Astrocyte (in vitro differentiated cells and primary cell): ENCODE results near the gene OXLD1. TPM values are rescaled to one million over a fixed set of nuclear protein-coding genes. Genes with fewer than 3 reads are reported as not detected.
A peak's percentile ranks its signal among the peaks of the same experiment; 100 is the strongest.

Experiments
- DNase-seq: peaks from one replicate; pipeline ENCODE4 v3.0.0-alpha.2; 2010; ENCODE audit warnings: low read depth
- FAIRE-seq: peaks from 2 replicates; lab custom pipeline; 2011; peaks lifted over from hg19 to GRCh38; lab: Jason Lieb, UNC
- H2AFZ ChIP-seq: 2 replicates; pipeline ENCODE4 v1.6.0; 2012; ENCODE audit warnings: low read depth, low read length, inconsistent platforms
- H3K27ac ChIP-seq: 2 replicates; pipeline ENCODE4 v1.5.1; 2011; ENCODE audit warnings: low read depth, low read length, inconsistent platforms
- H3K27me3 ChIP-seq: 2 replicates; pipeline ENCODE4 v1.6.0; 2011; ENCODE audit warnings: low read length, inconsistent platforms; ENCODE audit not compliant: insufficient read depth
- H3K36me3 ChIP-seq: 2 replicates; pipeline ENCODE4 v1.5.1; 2011; ENCODE audit warnings: low read length, inconsistent platforms; ENCODE audit not compliant: insufficient read depth
- H3K4me1 ChIP-seq: 2 replicates; pipeline ENCODE4 v1.5.1; 2011; ENCODE audit warnings: low read length, inconsistent platforms; ENCODE audit not compliant: insufficient read depth
- H3K4me2 ChIP-seq: 2 replicates; pipeline ENCODE4 v1.6.0; 2012; ENCODE audit warnings: low read length, inconsistent platforms
- H3K4me3 ChIP-seq: 2 replicates; pipeline ENCODE4 v1.5.1; 2011; ENCODE audit warnings: low read depth, mild to moderate bottlenecking, low read length, inconsistent platforms; ENCODE audit not compliant: insufficient read depth
- H3K79me2 ChIP-seq: 2 replicates; pipeline ENCODE4 v1.6.0; 2012; ENCODE audit warnings: mild to moderate bottlenecking, low read length, inconsistent platforms; ENCODE audit not compliant: insufficient read depth
- H3K9ac ChIP-seq: 2 replicates; pipeline ENCODE4 v1.6.0; 2012; ENCODE audit warnings: mild to moderate bottlenecking, low read length, inconsistent platforms
- H3K9me3 ChIP-seq: 2 replicates; pipeline ENCODE4 v1.5.1; 2012; ENCODE audit warnings: low read depth, mild to moderate bottlenecking, low read length, inconsistent platforms; ENCODE audit not compliant: insufficient read depth
- H4K20me1 ChIP-seq: 2 replicates; pipeline ENCODE4 v1.6.0; 2012; ENCODE audit warnings: low read length, inconsistent platforms; ENCODE audit not compliant: insufficient read depth
- H3K27ac Mint-ChIP-seq: one replicate; pipeline ENCODE4 v1.8.0; 2021; ENCODE audit warnings: mild to moderate bottlenecking, mixed read lengths; ENCODE audit not compliant: unreplicated experiment
- H3K27me3 Mint-ChIP-seq: one replicate; pipeline ENCODE4 v1.8.0; 2021; ENCODE audit warnings: low read depth, mixed read lengths; ENCODE audit not compliant: unreplicated experiment
- H3K36me3 Mint-ChIP-seq: one replicate; pipeline ENCODE4 v1.8.0; 2021; ENCODE audit warnings: low read depth, mixed read lengths; ENCODE audit not compliant: unreplicated experiment
- H3K4me1 Mint-ChIP-seq: one replicate; pipeline ENCODE4 v1.8.0; 2021; ENCODE audit warnings: low read depth, mixed read lengths; ENCODE audit not compliant: unreplicated experiment
- H3K4me3 Mint-ChIP-seq: one replicate; pipeline ENCODE4 v1.8.0; 2021; ENCODE audit warnings: mild to moderate bottlenecking, moderate library complexity, mixed read lengths; ENCODE audit not compliant: unreplicated experiment
- H3K9me3 Mint-ChIP-seq: one replicate; pipeline ENCODE4 v1.8.0; 2021; ENCODE audit warnings: mild to moderate bottlenecking, mixed read lengths; ENCODE audit not compliant: unreplicated experiment
- EZH2 ChIP-seq: IDR thresholded peaks from 2 replicates; pipeline ENCODE4 v1.6.1; 2012; ENCODE audit warnings: mild to moderate bottlenecking, low read length, inconsistent platforms; ENCODE audit not compliant: insufficient read depth
- total RNA-seq: library from RNA; stranded (reverse); gene quantifications from 2 replicates; pipeline ENCODE4 v1.2.1, GENCODE V29; 2021
- TF ChIP-seq, protein P1 (sequence below): IDR thresholded peaks from 2 replicates; pipeline ENCODE4 v1.5.1; 2011; ENCODE audit warnings: low read depth, mild to moderate bottlenecking, inconsistent platforms, low read length, moderate library complexity; ENCODE audit not compliant: insufficient read depth

OXLD1 gene
- total RNA-seq, 1 donor from 2014 or later, result 22.0 TPM

DNA sequence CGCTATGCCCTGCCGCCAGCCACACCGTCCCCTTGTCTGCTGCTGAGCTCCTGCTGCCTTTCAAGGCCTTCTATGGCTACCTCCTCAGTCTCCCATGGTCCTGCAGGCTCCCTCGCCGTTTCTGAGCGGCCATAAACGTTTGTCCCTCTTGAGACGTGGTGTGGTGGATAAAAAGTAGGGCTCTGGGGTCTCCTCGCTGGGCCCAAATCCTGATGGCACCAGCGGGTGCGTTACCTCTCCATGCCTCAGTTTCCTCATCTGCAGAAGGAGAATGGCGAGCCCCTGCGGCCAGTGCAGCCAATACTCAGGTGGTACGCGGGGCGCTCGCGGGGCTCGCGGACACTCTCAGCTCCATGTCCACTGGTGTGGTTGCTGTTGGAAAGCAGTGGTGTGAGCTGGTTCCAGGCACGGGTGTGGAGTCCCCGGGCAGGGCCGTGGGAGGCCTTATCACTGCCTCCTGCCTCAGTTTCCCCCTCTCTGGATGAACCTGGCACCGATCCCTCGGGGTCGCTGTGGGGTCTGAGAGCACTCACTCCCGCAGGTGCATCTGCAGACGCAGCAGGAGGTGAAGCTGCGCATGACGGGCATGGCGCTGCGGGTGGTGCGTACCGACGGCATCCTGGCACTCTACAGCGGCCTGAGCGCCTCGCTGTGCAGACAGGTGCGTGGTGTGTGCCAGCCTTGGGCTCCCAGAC, 48.2 kb upstream of the OXLD1 start:
- no peak overlapping the region for H3K9ac ChIP-seq
- H4K20me1 ChIP-seq, result peaks cover 26% of the 10 kb centered on the region
- Mint-ChIP-seq H3K27ac (no peak overlapping the region), H3K27me3 (no peaks in the 10 kb centered on the region), H3K36me3 (no peaks in the 10 kb centered on the region), H3K4me1 (peaks cover 7% of the 10 kb centered on the region), H3K9me3 (no peaks in the 10 kb centered on the region), H3K4me3 (no peak overlapping the region)
- H3K4me2 ChIP-seq, result no peak overlapping the region
- H3K27ac ChIP-seq, result no peak overlapping the region
- H3K36me3 ChIP-seq, result no peaks in the 10 kb centered on the region
- H3K27me3 ChIP-seq, result no peaks in the 10 kb centered on the region
- H3K4me1 ChIP-seq, result peaks cover 34% of the 10 kb centered on the region
- TF ChIP-seq EZH2, result no peak
- TF ChIP-seq, protein P1, sequence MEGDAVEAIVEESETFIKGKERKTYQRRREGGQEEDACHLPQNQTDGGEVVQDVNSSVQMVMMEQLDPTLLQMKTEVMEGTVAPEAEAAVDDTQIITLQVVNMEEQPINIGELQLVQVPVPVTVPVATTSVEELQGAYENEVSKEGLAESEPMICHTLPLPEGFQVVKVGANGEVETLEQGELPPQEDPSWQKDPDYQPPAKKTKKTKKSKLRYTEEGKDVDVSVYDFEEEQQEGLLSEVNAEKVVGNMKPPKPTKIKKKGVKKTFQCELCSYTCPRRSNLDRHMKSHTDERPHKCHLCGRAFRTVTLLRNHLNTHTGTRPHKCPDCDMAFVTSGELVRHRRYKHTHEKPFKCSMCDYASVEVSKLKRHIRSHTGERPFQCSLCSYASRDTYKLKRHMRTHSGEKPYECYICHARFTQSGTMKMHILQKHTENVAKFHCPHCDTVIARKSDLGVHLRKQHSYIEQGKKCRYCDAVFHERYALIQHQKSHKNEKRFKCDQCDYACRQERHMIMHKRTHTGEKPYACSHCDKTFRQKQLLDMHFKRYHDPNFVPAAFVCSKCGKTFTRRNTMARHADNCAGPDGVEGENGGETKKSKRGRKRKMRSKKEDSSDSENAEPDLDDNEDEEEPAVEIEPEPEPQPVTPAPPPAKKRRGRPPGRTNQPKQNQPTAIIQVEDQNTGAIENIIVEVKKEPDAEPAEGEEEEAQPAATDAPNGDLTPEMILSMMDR, result no peak
- FAIRE-seq (no peak), DNase-seq (no peak)
- no peaks in the 10 kb centered on the region for H3K9me3 ChIP-seq
- H2AFZ ChIP-seq, result no peak overlapping the region
- H3K79me2 ChIP-seq, result peaks cover 13% of the 10 kb centered on the region
- no peak overlapping the region for H3K4me3 ChIP-seq

DNA sequence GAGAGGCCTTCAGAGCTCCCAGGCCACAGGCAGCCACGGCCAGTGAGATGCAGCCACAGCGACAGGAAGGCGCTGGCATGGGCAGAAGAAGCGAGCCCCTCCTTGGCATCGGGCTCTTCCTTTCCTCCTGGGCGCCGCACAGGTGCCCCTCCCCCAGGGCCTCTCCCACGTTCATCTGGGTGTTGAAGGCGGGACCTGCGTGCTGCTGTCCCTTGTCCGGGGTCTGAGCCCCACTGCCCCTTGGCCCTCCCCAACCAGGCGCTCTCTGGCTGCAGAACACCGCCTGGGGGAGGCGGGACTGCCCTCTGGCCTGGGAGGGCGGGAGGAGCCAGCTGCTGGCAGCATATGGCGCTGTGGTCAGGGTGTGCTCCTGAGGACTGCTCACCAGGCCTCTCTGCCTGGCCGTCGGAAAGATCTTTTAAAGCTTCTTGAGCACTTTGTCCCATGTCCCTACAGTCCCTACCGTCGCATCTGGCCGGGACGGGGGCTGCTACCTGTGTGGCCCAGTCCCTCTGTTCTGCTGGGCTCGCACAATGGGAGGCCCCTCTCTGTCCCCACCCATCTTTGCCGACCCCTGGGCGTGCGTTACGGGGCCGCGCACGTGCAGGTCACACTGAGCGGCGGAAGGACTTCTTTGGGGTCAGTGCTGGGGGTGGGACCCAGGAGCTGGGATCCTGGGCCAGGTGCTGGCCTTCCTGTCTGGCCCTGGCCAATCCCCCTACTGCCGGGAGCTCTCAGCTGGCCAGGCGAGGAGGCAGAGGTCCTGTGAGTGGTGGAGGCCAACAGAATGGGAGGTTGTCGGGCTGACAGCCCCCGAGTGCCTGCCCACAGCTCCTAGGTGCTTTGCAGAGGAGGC, 47.4 kb upstream of the OXLD1 start:
- no peak overlapping the region for H3K4me3 ChIP-seq

More for the DNA sequence above, 47.4 kb upstream of the OXLD1 start:
- H3K79me2 ChIP-seq, result peaks cover 13% of the 10 kb centered on the region
- Mint-ChIP-seq H3K9me3 (no peaks in the 10 kb centered on the region), H3K4me1 (peaks cover 7% of the 10 kb centered on the region), H3K27ac (no peak overlapping the region), H3K4me3 (peak overlapping the region; percentile 85), H3K27me3 (no peaks in the 10 kb centered on the region), H3K36me3 (peaks cover 2% of the 10 kb centered on the region)
- peaks cover 34% of the 10 kb centered on the region for H3K4me1 ChIP-seq
- TF ChIP-seq EZH2, result no peak
- TF ChIP-seq, protein P1, result no peak
- H3K27ac ChIP-seq, result no peak overlapping the region
- H3K36me3 ChIP-seq, result no peaks in the 10 kb centered on the region
- no peaks in the 10 kb centered on the region for H3K9me3 ChIP-seq
- FAIRE-seq (no peak), DNase-seq (no peak)
- H3K4me2 ChIP-seq, result peak overlapping the region; percentile 89
- peaks cover 27% of the 10 kb centered on the region for H4K20me1 ChIP-seq
- H2AFZ ChIP-seq, result no peak overlapping the region
- no peaks in the 10 kb centered on the region for H3K27me3 ChIP-seq
- no peak overlapping the region for H3K9ac ChIP-seq
